Measurements from ENCODE around the gene WDR5.

Gene WDR5

DNA sequence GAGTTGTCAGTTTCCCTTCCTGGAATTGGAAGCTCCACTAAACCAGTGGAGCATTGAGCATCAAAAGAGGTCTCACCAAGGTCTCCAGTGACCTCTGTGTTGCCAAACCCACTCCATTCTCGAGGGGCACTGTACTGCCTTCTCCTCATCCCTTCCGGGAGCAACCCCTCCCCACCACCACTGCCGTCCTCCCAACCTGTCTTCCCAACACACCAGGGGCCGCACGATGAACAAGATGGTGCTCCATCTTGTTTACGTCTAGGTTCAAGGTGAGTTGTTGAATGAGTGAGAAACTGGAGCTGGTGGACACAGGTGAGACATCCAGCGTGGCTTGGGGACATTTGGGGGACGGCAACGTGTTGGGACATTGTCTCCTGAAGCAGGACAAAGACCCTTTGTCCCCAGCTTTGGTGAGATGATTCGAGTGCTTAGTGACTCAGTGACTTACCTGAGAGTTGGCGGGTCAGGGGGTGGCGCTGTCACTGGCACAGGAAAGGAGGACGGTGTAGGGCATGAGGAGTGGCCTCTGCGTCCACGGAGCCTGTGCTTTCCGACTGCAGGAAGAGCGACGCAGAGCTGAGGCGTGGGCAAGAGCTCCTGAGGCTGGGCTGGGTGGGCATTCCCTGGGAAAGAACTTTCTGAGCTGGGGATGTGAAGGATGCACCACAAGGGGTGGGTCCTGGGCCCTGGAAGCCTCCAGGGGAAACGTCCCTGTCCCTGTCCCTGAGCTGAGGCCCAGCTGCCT, 73.3 kb downstream of the WDR5 start:
- no peak for DNase-seq (ENCODE audit: low spot score)

Measured in SW480 (cell line).